KOPT-K1 (cell line): Measurements from ENCODE around the gene RAB35.
"Not testable (repeated sequence)": the region's sequence is repeated elsewhere in the genome, so short reads cannot be mapped to it uniquely, and the experiment has no call there.

Experiments used
- H3K27ac ChIP-seq: fragments of 200-600 bp; sonication (generic); 2 replicates; pipeline ENCODE4 v1.5.1; 2016; ENCODE audit warnings: antibody characterized with exemption, mild to moderate bottlenecking, low read depth, low read length; ENCODE audit not compliant: poor library complexity, severe bottlenecking
- H3K36me3 ChIP-seq: fragments of 200-600 bp; sonication (generic); 2 replicates; pipeline ENCODE4 v1.5.1; 2017; ENCODE audit warnings: antibody characterized with exemption, mild to moderate bottlenecking, low read length, moderate library complexity; ENCODE audit not compliant: insufficient read depth
- H3K9me3 ChIP-seq: fragments of 200-600 bp; sonication (generic); 2 replicates; pipeline ENCODE4 v1.5.1; 2017; ENCODE audit warnings: antibody characterized with exemption, low read length, mild to moderate bottlenecking; ENCODE audit not compliant: insufficient read depth, poor library complexity, severe bottlenecking

RAB35 gene

GRCh38 chr12:120049426-120049825 is 67.1 kb downstream of the RAB35 start:
- Histone ChIP-seq H3K36me3 (no peaks in the 10 kb centered on the region), H3K27ac (no peak overlapping the region), H3K9me3 (no peaks in the 10 kb centered on the region)

GRCh38 chr12:120048263-120048662 is 68.3 kb downstream of the RAB35 start:
- Histone ChIP-seq H3K27ac (no peak overlapping the region), H3K9me3 (no peaks in the 10 kb centered on the region), H3K36me3 (no peaks in the 10 kb centered on the region)

- Histone ChIP-seq H3K9me3 (no peaks in the 10 kb centered on the region), H3K27ac (no peak overlapping the region)
These were observed 69.5 kb downstream of the RAB35 start for GRCh38 chr12:120047072-120047471.

GRCh38 chr12:120045367-120045766 is 71.2 kb downstream of the RAB35 start:
- not testable (repeated sequence) for H3K36me3 ChIP-seq, H3K27ac ChIP-seq

More at GRCh38 chr12:120047072-120047471, 69.5 kb downstream of the RAB35 start:
- no peaks in the 10 kb centered on the region for H3K36me3 ChIP-seq

More at GRCh38 chr12:120045367-120045766, 71.2 kb downstream of the RAB35 start:
- not testable (repeated sequence) for H3K9me3 ChIP-seq
